Fibroblast of mammary gland (primary cell): ENCODE data around the gene ARF1.

Experiments
- DNase-seq: peaks from one replicate; pipeline ENCODE4 v3.0.0-alpha.2; 2010; ENCODE audit warnings: low read depth
- H3K4me3 ChIP-seq: 2 replicates; pipeline ENCODE4 v1.5.1; 2011; ENCODE audit warnings: low read depth, mild to moderate bottlenecking, low read length, moderate library complexity; ENCODE audit not compliant: control insufficient read depth
- CTCF ChIP-seq: conservative IDR thresholded peaks from 2 replicates; pipeline ENCODE4 v1.5.1; 2011; ENCODE audit warnings: low read depth, low read length, inconsistent platforms; ENCODE audit not compliant: control insufficient read depth, insufficient read depth

Gene ARF1

GRCh38 chr1:228148196-228148861 lies 65.8 kb downstream of the ARF1 start:
- DNase-seq, result peak; percentile 29
- TF ChIP-seq CTCF, result no peak

More at GRCh38 chr1:228148196-228148861, 65.8 kb downstream of the ARF1 start:
- H3K4me3 ChIP-seq, result no peak overlapping the region
